Measurements from ENCODE around the gene LMNTD2. TPM values are rescaled to one million over a fixed set of nuclear protein-coding genes. Genes with fewer than 3 reads are reported as not detected.

The LMNTD2 gene, protein sequence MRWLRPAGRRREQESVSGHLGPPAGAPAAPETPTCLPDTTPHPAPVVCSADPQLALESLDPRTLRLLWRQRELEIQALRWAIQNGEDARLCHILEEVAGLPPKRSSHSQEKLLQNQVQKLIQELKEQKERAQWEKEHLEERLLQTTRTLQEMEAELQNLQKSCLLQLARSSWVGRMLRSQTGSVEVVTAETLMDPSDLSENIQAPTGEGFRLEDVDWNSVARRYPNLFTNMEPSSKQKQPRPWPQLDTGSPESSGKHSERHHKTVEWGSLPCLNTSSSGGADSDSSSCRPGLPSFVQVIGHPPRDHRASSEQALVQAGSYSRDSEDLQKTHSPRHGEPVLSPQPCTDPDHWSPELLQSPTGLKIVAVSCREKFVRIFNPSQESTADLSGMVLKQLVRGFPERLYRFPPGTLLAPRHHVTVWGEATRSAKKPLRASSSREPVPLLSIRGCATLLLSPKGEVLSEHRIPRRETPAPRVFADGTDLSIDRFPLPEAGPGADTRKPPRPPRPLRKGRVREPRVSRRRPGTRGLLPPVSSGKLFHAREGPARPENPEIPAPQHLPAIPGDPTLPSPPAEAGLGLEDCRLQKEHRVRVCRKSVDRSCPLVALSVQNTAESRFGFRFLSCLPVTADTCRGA
- 1.0 and 2.0 TPM in 2 replicates for total RNA-seq

DNA sequence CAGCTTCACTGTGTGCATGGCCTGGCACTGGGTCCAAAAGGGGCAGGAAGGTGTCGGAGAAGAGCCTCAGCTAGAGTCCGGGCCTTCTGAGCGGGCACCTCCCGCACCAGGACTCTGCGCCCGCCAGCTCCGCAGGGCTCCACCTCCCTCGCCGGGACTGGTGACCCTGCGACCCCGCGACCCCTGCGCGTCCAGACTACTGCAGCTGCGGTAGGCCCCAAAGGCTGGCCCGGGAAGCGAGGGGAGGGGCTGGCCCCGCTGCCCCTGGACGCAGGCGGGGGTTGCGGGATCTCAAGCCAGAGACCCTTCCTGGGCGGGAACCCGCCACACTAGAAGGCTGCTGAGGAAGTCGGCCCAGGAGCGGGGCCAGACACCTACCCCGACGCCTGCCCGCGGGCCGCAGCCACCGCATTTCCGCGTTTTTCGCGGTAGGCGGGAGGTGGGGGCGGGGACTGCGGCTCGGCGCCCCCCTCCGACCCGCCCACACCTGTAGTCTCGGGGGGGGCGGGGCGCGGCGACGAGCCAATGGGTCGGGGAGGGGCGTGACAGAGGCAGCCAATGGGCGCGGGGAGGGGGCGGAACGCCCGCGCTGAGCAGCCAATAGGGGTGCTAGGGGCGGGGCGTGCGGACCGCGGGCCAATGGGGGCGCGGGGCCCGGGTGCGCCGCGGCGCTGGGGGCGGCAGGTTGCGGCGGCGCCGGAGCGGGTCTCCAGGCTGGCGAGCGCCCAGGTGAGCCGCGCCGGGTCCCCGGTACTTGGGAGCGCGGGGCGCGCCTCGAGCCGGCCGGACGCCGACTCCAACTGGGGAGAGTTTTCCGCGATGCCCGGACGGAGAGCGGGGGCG lies at the start of gene LMNTD2, which contains the start of gene RASSF7:
TSS of gene LMNTD2 (minus strand) at position 434 of the 843 bp plus-strand sequence. CDS start at position 412, 22 bp downstream.
TSS of gene RASSF7 (plus strand) at position 666 of the 843 bp plus-strand sequence. CDS start 799 bp downstream, outside the sequence.

DNA sequence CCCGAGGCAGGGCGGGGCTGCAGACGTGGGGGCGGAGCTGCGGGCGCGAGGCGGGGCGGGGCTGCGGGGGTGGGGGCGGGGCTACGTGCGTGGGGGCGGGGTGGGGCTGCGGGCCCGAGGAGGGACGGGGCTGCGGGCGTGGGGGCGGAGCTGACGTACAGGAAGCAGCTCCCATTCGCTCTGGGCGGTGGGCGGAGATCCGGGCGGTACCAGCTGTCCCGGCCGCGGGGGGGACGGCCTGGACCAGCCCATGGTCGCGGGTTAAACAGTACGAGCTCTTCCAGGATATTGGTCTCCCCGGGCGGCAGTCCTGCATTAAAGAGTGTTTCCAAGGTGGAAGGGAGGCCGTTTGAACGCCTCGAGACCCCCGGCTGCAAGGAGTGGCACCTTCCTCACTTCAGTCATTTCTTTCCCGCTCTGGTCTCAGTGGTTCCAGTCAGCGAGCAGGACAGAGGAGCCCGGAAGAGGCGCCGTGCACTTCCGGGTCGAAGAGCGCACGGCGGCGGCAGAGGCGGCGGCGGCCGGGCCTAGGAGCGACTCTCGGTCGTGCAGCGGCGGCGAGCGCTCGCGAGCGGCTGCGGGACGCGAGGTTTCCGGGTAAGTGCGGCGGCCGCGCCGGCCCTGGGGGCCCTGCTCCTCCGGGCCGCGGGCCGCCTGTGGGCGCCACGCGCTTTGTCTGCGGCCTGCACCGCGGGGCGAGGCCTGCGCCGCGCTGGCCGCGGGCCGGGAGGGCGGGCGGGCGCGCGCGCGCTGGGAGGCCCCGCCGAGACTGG lies 15.6 kb upstream of the LMNTD2 start, which contains the start of gene PHRF1:
TSS of gene PHRF1 (plus strand) at position 475 of the 773 bp plus-strand sequence. CDS start 5,043 bp downstream, outside the sequence.

DNA sequence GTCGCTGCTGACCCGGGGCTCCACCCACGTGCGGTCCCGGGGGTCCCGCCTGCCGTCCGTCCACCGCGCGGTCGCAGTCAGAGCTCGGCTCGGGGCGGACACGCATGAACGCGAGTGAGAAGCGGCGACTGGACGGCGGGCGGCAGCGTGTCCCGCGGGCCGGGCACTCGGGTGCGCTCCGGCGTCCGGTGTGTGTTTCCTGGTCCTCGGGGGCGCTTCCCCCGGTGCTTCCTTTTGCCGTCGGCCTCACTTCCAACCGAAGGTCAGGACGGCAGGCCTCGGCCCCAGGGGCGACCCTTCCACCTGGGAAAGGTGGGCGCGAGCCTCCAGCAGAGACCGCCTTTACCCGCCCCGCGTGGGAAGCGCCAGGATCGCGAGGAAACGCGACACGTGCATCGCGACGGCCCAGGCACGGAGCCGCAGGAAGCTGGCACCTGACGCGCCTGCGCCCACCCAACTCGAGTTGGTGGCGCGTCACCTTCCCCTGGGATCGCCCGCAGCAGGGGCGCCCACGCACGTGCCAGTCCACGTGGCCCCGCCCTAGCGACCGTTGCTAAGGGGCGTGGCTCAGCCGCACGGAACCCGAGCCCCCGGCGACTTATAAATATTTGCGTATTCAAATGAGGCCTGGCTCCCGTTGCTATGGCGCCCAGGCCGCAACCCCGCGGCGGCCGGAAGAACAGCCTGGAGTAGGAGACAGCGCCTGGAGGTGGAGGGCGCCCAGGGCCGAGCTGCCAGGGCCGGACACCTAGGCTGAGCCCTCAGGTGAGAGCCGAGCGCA lies 23.5 kb downstream of the LMNTD2 start, which contains the start of gene LRRC56:
TSS of gene LRRC56 (plus strand) at position 687 of the 781 bp plus-strand sequence. CDS start 3,158 bp downstream, outside the sequence.

DNA sequence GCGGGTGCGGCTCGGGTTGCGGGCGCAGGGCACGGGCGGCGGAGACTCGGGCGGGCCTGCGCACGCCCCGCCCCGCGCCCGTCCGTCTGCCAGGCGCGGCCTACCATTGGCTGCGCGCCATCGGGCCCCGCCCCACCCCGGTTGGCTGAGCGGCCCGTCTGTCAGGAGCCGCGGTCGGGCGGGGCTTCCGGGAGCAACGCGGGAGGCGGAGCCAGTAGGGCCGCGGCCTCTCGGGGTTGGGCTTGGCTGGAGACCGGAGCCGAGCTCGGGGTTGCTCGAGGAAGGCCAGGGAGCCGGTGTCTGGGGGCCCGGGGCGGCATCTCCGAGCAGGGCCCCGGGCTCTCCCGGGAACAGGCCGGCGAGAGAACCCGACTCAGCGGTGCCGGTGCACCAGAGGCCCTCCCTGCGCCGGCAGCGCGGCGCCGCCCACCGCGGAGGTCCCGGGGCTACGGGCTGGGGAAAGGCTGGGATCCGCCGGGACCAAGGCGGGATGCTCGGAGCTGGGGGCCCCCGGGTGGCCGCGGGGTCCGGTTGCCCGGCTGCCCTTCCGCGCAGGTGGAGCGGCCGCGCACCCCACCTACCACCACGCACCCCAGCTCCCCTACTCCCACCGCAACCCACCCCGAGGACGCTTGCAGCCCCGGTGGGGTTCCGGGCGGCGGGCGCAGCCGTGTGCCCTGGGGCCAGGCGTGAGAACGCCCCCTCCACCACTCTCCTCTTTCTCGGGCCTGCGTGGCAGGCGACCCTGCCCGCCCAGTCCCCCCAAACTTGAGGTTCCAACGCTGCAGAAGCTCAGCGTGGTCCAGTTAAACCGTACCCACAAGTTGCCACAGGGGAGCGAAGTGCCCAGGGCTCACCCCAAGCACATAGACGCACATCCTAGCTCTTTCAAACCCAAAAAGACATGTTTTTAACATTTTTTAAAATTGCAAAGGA lies 24.8 kb downstream of the LMNTD2 start, which contains the start of gene HRAS:
TSS of gene HRAS (minus strand) at position 58 of the 936 bp plus-strand sequence.

DNA sequence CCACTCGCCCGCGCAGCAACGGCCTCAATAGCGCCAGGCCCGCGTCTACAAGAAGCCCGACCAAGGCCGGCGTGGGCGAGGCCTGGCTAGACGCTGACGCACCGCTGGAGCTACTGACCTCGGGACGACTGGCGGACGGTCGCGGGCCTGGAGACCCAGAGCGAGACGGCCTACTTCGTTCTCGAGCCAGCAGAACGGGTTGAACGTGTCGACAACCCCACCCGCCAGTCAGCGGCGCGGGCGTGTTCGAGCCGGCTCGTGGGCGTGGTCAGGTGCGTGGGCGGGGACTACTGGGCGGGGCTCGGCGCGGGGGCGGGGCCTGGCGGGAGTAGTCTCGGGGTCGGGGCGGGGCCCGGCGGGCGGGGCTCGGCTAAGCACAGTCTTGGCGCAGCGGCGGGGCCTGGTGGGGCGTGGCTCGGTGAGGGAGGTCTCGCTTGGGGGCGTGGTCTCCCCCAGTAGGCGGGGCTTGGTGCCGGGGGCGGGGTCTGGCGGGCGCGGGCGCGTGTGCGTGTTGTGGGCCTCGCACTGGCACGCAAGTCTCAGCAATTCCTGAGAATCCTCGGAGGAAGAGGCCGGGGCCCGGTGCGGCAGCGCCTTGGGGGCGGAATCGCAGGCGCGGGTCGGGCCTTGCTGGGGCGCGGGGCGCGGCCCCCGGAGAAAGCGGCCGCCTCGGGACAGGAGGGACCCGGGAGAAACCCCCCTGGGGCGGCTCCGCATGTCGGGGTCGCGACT lies 53.4 kb downstream of the LMNTD2 start, which contains the start of gene RNH1:
TSS of gene RNH1 (minus strand) at position 248 of the 732 bp plus-strand sequence. CDS start 5,080 bp downstream, outside the sequence.

Other genes starting within 250 kb of the LMNTD2 start
- gene IFITM1, start 246.7 kb downstream of the LMNTD2 start, total RNA-seq: 5.9 and 7.9 TPM in 2 replicates
- gene IFITM3, start 239.9 kb downstream of the LMNTD2 start, total RNA-seq: 15.0 and 35.7 TPM in 2 replicates
- 4.8 and 17.3 TPM in 2 replicates for gene B4GALNT4, start 191.2 kb downstream of the LMNTD2 start, total RNA-seq
- gene PKP3, start 166.5 kb downstream of the LMNTD2 start, total RNA-seq: 208 and 214 TPM in 2 replicates
- gene SIGIRR, start 145.7 kb downstream of the LMNTD2 start, total RNA-seq: 7.4 and 22.2 TPM in 2 replicates
- 4.4 and 15.9 TPM in 2 replicates for gene ANO9, start 118.7 kb downstream of the LMNTD2 start, total RNA-seq
- gene PTDSS2, start 110.5 kb downstream of the LMNTD2 start, total RNA-seq: 24.3 and 31.7 TPM in 2 replicates
- 339 and 399 TPM in 2 replicates for gene RNH1, start 53.5 kb downstream of the LMNTD2 start, total RNA-seq
- gene HRAS, start 25.2 kb downstream of the LMNTD2 start, total RNA-seq: 99.5 and 124 TPM in 2 replicates
- gene LRRC56, start 23.2 kb downstream of the LMNTD2 start, total RNA-seq: 0.34 and 1.4 TPM in 2 replicates
- 18.7 and 29.0 TPM in 2 replicates for gene RASSF7, start 232 bp upstream of the LMNTD2 start, total RNA-seq
- 26.3 and 37.4 TPM in 2 replicates for gene PHRF1, start 15.7 kb upstream of the LMNTD2 start, total RNA-seq
- gene IRF7, start 55.2 kb upstream of the LMNTD2 start, total RNA-seq: 7.8 and 39.3 TPM in 2 replicates
- not detected in 2 replicates for gene CDHR5, start 64.2 kb upstream of the LMNTD2 start, total RNA-seq
- gene SCT, start 66.4 kb upstream of the LMNTD2 start, total RNA-seq: not detected in 2 replicates
- 0.07 TPM in 1 of 2 replicates, not detected in the other for gene DRD4, start 76.5 kb upstream of the LMNTD2 start, total RNA-seq
- gene DEAF1, start 134.5 kb upstream of the LMNTD2 start, total RNA-seq: 28.4 and 36.0 TPM in 2 replicates
- gene TMEM80, start 135.1 kb upstream of the LMNTD2 start, total RNA-seq: 16.4 and 21.9 TPM in 2 replicates
- gene EPS8L2, start 145.5 kb upstream of the LMNTD2 start, total RNA-seq: 126 and 167 TPM in 2 replicates
- 199 and 220 TPM in 2 replicates for gene TALDO1, start 186.7 kb upstream of the LMNTD2 start, total RNA-seq
- 20.8 and 30.3 TPM in 2 replicates for gene GATD1, start 216.7 kb upstream of the LMNTD2 start, total RNA-seq
- not detected in 2 replicates for gene CEND1, start 229.4 kb upstream of the LMNTD2 start, total RNA-seq
- gene SLC25A22, start 237.5 kb upstream of the LMNTD2 start, total RNA-seq: 6.2 and 20.9 TPM in 2 replicates
- gene PIDD1, start 244.5 kb upstream of the LMNTD2 start, total RNA-seq: 6.2 and 8.1 TPM in 2 replicates
- 259 and 293 TPM in 2 replicates for gene RPLP2, start 249.2 kb upstream of the LMNTD2 start, total RNA-seq

All from nasal cavity respiratory epithelium epithelial cell of viscerocranial mucosa (primary cell).